HG03175 (cell line): ENCODE results near the gene NARS2.
"Not testable (repeated sequence)": the region's sequence is repeated elsewhere in the genome, so short reads cannot be mapped to it uniquely, and the experiment has no call there.

ENCODE experiments used
- ATAC-seq: cut with Tn5 transposase; IDR thresholded peaks from one replicate; pipeline ENCODE4 v1.9.1; 2021; ENCODE audit warnings: mild to moderate bottlenecking, moderate library complexity; ENCODE audit not compliant: unreplicated experiment

The NARS2 gene

GRCh38 chr11:78547931-78548705 lies 26.5 kb downstream of the NARS2 start:
- ATAC-seq: no peak

GRCh38 chr11:78542007-78542406 lies 32.7 kb downstream of the NARS2 start:
- ATAC-seq: no peak

GRCh38 chr11:78541537-78541936 lies 33.1 kb downstream of the NARS2 start:
- ATAC-seq: no peak

- ATAC-seq: no peak
Measured at GRCh38 chr11:78540256-78540655, 34.4 kb downstream of the NARS2 start.

GRCh38 chr11:78539506-78539905 lies 35.2 kb downstream of the NARS2 start:
- ATAC-seq: no peak

GRCh38 chr11:78536933-78537332 lies 37.7 kb downstream of the NARS2 start:
- ATAC-seq: no peak

- ATAC-seq: no peak
Measured at GRCh38 chr11:78535920-78536319, 38.7 kb downstream of the NARS2 start.

GRCh38 chr11:78535027-78535426 lies 39.6 kb downstream of the NARS2 start:
- no peak for ATAC-seq

GRCh38 chr11:78533399-78533798 lies 41.3 kb downstream of the NARS2 start:
- peak; percentile 83 for ATAC-seq

GRCh38 chr11:78532991-78533390 lies 41.7 kb downstream of the NARS2 start:
- ATAC-seq: peak; percentile 49

- no peak for ATAC-seq
Measured at GRCh38 chr11:78526497-78527146, 48.0 kb downstream of the NARS2 start.

GRCh38 chr11:78525720-78526119 lies 48.9 kb downstream of the NARS2 start:
- ATAC-seq: no peak

- ATAC-seq: no peak
Measured at GRCh38 chr11:78520230-78520629, 54.4 kb downstream of the NARS2 start.

GRCh38 chr11:78516281-78516680 lies 58.4 kb downstream of the NARS2 start:
- no peak for ATAC-seq

- ATAC-seq: no peak
Measured at GRCh38 chr11:78514922-78515502, 59.7 kb downstream of the NARS2 start.

- not testable (repeated sequence) for ATAC-seq
Measured at GRCh38 chr11:78513085-78513484, 61.6 kb downstream of the NARS2 start.

- ATAC-seq: no peak
Measured at GRCh38 chr11:78510597-78510996, 64.1 kb downstream of the NARS2 start.

- no peak for ATAC-seq
Measured at GRCh38 chr11:78510025-78510596, 64.6 kb downstream of the NARS2 start.

GRCh38 chr11:78504708-78505107 lies 70.0 kb downstream of the NARS2 start:
- ATAC-seq: no peak

GRCh38 chr11:78504181-78504580 lies 70.5 kb downstream of the NARS2 start:
- ATAC-seq: no peak

- no peak for ATAC-seq
Measured at GRCh38 chr11:78499971-78500370, 74.7 kb downstream of the NARS2 start.

GRCh38 chr11:78497293-78497692 lies 77.4 kb downstream of the NARS2 start:
- ATAC-seq: no peak
